ACHN (cell line): ENCODE results near the gene SLC25A53.
A peak's percentile ranks its signal among the peaks of the same experiment; 100 is the strongest.
"Not testable (repeated sequence)": the region's sequence is repeated elsewhere in the genome, so short reads cannot be mapped to it uniquely, and the experiment has no call there.

ENCODE experiments used
- DNase-seq: peaks from one replicate; pipeline ENCODE4 v3.0.0-alpha.2; 2015
- in situ Hi-C: cut with HindIII; loops from 2 replicates; pipeline ENCODE4 v1.10.0; 2017; ENCODE audit warnings: low sequenced_read_pairs, low pct_ligation_motif_present, low pct_unique_long_range_greater_than_20kb

The SLC25A53 gene

DNA sequence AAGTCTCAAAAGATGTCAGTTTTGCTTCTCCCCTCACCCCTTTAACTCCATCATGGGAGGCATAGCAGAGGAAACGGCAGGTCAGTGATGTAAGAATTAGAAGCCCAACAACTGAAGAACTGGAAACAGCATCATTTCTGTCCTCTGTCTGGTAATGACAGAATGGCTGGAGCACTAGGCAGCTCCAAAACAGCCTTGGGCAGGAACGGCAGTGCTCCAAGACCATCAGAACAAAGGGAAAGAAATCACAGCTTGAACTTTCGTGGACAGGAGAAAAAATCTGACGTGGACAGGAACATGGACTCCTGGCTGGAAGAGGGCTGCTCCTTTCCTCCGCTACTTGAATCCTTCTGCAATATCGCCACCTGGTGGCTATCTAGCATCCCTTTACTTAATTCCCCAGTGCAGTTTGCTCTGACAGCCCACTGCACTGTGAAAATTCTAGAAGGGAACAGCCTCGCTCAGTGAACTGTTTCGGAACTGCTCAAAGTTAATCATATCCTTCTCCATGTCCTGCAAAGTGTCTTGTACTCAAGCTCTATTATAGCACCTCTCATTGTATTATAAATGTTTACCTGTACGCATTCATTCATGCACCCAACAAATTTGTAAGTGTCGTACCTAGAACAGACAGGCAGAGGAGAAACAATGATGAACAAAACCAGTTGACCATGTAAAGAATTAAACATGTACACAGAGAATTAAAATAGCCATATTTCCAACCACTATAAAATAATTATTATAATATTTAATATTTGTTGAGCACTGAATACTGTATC lies 20.4 kb downstream of the SLC25A53 start:
- DNase-seq: peak; percentile 74
- in situ Hi-C loops: no loop called here

DNA sequence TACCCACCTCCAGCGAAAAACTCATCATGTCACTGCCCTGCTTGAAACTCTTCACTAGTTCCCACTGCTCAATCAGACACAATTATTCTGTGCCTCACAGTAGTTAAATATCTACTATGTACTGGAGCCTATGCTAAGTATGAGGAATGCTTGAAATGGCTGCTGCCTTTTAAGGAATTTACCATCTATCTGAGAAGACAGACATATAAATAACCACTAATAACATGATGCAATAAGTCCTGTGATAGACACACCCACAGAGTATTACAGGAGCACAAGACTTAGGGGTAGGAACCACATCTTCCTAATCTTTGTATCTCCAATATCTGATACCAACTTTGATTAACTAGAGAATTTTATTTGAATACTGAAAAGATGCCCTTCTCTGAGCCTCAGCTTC lies 21.1 kb downstream of the SLC25A53 start:
- in situ Hi-C loops: no loop called here
- no peak for DNase-seq

DNA sequence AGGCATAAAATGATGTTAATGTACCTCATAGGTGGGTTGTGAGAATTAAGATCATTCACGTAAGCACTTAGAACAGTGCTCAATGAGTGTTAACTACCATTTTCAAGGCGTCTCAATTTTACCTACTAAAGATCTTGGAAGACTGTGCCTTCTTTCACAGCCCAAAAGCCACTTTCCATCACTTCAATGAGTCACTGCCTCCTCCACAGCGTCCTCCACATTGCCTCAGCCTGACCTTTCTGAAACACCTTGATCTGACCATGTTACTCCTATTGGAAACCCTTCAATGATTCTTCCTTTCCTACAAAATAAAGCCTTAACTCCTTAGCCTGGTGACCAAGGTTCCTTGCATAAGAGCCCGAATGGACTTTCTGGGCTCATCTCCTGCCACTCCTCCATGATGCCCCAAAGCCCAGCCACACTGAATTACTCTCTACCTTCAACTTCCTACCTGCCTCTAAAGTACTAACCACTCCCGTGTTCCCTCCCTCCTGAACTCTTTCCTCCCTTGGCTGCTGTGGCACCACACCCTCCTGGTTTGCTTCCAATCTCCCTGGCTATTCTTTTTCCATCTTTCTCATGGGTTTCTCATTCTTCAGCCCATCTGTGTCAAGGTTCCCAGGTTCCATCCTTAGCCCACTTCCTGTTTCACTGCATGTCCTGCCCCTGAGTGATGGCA lies 22.1 kb downstream of the SLC25A53 start:
- no peak for DNase-seq
- in situ Hi-C loops: no loop called here

- in situ Hi-C loops: no loop called here
These were observed 26.0 kb downstream of the SLC25A53 start for GRCh38 chrX:104130808-104131207.

DNA sequence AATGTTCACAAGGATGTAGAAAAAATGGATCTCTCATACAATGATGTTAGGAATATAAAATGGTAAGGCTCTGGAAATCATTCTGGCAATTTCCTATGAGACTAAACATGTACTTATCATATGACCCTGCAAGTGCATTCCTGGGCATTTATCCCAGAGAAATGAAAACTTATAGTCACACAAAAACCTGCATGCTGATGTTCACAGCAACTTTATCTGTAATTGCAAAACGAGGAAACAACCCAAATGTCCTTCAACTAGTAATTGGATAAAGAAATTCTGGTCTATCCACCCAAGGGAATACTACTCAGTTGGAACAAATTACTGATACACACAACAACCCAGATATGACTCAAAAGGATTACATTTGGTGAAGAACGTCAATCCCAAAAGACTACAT lies 30.0 kb downstream of the SLC25A53 start:
- no peak for DNase-seq
- in situ Hi-C loops: no loop called here

More at GRCh38 chrX:104130808-104131207, 26.0 kb downstream of the SLC25A53 start:
- DNase-seq: no peak

DNA sequence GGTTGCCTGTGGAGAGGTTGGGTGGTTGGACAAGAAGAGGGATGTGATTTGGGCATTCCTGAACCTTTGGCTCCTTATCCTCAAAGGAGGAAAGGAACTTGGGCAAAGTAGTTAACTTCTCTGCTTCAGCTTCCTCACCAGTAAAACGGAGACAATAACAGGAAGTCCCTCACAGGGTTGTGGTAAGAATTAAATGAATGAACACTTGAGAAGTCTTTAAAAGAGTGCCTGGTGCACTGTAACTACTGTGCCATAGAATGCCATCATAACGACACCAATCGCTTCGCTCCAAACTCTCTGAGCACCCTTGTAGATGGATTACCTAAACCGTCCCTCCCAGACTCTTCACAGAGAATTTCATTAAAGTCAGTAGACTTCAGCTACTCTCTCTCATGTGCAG lies 34.0 kb downstream of the SLC25A53 start:
- no peak for DNase-seq
- in situ Hi-C loops: no loop called here

DNA sequence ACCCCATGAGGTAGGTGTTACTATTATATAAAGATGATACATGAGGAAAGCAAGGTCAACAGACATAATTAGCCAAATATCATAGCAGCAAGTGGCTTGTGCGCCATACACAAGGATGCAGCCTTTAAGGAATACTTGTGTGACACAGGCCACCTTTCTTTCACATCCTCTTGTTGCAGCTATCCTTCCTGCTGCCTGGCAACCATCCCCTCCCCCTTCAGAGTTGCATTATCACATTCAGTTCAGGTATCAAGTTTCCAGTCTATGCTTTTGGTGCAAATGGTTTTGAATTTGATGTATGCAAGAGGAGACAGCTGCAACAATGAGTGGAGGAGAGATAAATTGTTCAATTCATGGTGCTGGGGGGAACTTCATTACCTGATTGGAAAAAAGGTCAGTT lies 38.0 kb downstream of the SLC25A53 start:
- DNase-seq: no peak
- in situ Hi-C loops: no loop called here

- in situ Hi-C loops: no loop called here
- DNase-seq: no peak
These were observed 39.0 kb downstream of the SLC25A53 start for GRCh38 chrX:104117759-104118158.

DNA sequence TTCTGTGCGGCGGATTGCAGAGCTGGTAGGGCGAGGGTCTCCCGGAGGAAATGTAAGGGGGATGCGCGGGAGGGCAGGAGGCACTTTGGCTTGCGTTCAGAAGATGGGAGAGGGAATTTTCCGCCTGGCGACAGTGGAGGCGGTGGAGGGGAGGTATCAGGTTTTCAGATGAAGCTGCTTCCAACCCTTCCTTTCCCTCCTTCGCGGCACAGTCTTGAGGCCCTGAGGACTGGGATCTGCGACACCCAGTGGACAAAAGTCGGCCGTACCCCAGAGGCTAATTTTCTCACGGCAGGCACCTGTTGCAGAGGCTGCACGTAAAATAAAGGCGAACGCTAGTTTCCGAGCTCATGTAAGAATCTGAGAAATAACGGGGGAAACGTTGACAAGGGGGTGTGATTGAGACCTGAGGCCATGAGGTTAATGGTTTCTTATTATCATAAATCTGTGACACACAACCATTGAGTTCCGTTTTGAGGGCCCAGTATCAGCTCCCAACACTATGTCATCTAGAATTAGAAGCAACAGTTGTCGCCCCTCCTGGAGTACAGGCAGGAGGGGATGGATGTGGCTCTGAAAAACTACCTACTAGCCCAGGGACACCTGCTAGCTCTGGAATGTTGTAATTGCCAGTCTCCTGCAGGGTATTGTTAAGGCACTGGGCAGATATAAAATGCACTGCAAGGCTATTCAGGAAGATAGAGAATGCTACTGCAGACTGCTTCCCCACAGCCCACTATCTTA lies 43.4 kb downstream of the SLC25A53 start:
- peak; percentile 60 for DNase-seq
- in situ Hi-C loops: no loop called here

DNA sequence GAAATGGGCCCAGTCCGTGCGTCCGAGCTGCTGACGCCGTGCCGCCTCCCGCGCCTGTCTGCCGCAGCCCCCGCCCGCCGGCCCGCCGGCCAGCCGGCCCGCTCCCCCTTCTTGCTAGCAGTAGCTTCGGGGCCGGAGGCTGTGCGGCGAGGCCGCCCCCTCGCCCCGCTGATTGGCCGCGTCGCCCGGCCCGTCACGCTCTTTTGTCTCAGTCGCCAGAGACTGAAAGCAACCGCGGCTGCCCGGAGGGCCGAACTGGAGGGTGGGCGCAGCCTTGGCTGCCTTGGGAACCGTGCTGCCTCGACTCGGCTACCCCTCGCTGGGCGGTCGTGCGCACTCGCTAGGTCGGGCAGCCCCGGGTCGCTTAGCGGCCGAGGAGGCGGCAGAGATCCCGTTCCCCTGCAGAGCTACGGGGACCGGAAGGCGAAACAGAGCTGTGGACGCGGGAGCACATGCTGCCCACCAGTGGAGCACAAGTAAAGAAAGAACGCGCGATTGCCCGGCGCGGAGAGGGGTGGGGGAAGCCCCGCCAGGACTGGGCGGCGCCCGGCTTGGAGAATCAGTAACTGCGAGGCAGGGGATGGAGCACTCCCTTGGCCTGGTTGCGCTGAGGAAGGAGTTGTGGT lies 44.4 kb downstream of the SLC25A53 start, which contains the start of gene ZCCHC18:
Gene ZCCHC18, plus strand, starts transcription at position 198 of the 626 bp plus-strand sequence. CDS start 1,589 bp downstream, outside the sequence.
- peak; percentile 64 for DNase-seq
- in situ Hi-C loops: no loop called here

- in situ Hi-C loops, DNase-seq: not testable (repeated sequence)
These were observed 46.1 kb downstream of the SLC25A53 start for GRCh38 chrX:104110491-104111240.

- in situ Hi-C loops: no loop called here
- DNase-seq: no peak
These were observed 47.9 kb downstream of the SLC25A53 start for GRCh38 chrX:104108955-104109354.

DNA sequence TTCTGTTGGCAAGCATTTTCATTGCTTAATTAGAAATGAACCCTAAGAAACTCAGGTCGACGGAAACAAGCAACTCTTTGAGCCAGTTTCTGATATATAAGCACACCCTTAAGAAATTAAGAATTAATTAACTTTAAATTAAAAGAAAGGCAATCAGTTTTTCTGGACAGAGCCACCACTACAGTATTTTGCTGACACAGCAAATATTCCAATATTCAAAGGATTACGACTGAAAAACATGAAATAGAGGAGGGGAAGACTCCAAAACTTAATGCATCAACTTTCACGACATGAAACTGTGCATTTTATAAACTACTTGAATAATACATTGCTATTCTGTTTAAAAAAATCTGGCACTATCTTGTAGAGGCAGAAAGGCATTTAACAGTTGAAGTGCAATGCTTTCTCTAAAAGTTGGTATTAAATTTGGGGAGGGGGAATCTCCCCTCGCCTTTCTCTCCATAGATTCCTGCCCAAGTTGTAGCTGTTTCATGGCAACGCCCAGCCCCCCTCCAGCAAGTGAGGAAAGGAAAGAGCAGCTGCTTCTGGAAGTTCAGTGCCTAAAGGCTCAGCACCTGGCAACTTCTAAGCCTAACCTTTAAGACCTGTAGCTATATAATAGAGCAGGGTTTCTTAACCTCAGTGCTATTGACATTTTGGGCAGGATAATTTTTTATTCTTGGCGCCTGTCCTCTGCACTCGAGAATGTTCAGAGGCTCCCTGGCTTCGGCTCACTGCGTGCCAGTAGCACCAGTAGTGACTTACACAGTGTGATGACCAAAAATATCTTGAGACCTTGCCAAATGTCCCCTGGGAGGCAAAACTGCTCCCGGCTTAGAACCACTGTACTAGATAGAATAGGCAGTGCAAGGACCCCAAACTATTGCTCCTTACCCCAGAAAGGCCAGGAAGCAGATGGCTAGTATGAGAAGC lies 51.2 kb downstream of the SLC25A53 start:
- in situ Hi-C loops: no loop called here
- DNase-seq: no peak

DNA sequence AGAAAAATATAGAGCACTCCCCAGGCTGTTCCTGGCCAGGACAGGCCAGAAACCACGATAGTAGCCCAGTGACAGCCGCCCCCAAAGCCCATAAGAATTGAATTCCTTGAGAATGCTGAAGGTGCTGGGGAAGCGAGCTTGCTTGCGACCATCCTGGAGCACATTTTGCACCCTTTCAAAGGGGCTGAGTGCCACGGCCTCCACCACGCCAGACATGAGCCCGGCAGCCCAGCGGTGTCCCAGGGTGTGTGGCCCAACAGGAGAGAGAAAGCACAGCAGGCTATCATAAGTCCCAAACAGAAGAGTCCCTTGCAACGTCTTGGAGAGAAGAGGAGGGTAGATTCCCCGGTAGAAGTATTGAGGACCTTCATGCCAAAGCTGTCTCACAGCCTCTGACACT lies 52.1 kb downstream of the SLC25A53 start:
- in situ Hi-C loops: no loop called here
- DNase-seq: no peak

GRCh38 chrX:104098919-104099318 lies 57.9 kb downstream of the SLC25A53 start:
- in situ Hi-C loops: no loop called here
- DNase-seq: no peak

GRCh38 chrX:104098151-104098808 lies 58.5 kb downstream of the SLC25A53 start:
- DNase-seq: peak; percentile 44
- in situ Hi-C loops: no loop called here

- in situ Hi-C loops: no loop called here
- no peak for DNase-seq
These were observed 70.9 kb downstream of the SLC25A53 start for GRCh38 chrX:104085919-104086318.
